Measurements from ENCODE around the gene NADK2. TPM values are rescaled to one million over a fixed set of nuclear protein-coding genes. Genes with fewer than 3 reads are reported as not detected.

NADK2 gene
- total and polyA plus RNA-seq, 2 donors (not counting 3 experiments of a cell fraction or from before 2014, with no cell fraction given) = 4.0 to 20.3 TPM

GRCh38 chr5:36222620-36223019, 19.1 kb downstream of the NADK2 start:
- DNase-seq (ENCODE audit: low read depth, low spot score) (no peak), FAIRE-seq (no peak)
- CTCF ChIA-PET = interaction anchor here (1.0 to 1.5 kb wide), 2 partner anchors 19 to 44 kb away, joined by 3 to 6 read pairs; partner anchors contain the start of gene NADK2
- Histone ChIP-seq H4K20me1 (replicated peaks; ENCODE audit: control insufficient read depth, extremely low read depth, insufficient read depth, low read length) (no peaks in the 10 kb centered on the region), H3K4me3 (replicated peaks in 1 of 3; ENCODE audit: insufficient read depth in 1 of 3, low read depth in 1 of 3, low read length in 3 of 3) (no peak overlapping the region), H3K4me2 (ENCODE audit: insufficient read depth, low read length) (no peak overlapping the region), H3K27ac (ENCODE audit: insufficient read depth, low read depth, low read length) (no peak overlapping the region), H3K9ac (replicated peaks; ENCODE audit: extremely low read depth, insufficient read depth, low read length) (no peak overlapping the region), H3K9me1 (replicated peaks; ENCODE audit: control insufficient read depth, extremely low read depth, insufficient read depth, low read length) (no peaks in the 10 kb centered on the region), H2AFZ (ENCODE audit: low read depth, low read length) (no peak overlapping the region), H3K4me1 (ENCODE audit: control insufficient read depth, extremely low read depth, insufficient read depth, low read length) (no peaks in the 10 kb centered on the region), H3K79me2 (ENCODE audit: control insufficient read depth, insufficient read depth, low read length) (no peaks in the 10 kb centered on the region), H3K9me3 (replicated peaks; ENCODE audit: control insufficient read depth, insufficient read depth, low read length) (no peaks in the 10 kb centered on the region), H3K36me3 (ENCODE audit: control insufficient read depth in 2 of 2, extremely low read depth in 1 of 2, insufficient read depth in 2 of 2, low read length in 2 of 2) (no peaks in the 10 kb centered on the region), H3K27me3 (ENCODE audit: control insufficient read depth in 2 of 2, insufficient read depth in 2 of 2, low read length in 2 of 2) (no peaks in the 10 kb centered on the region)
- intact Hi-C loops (cut with micrococcal nuclease) (no loop called here), dilution Hi-C loops (cut with MboI; ENCODE audit: extremely low pct_ligation_motif_present, low sequenced_read_pairs) (no loop called here)
- TF ChIP-seq GATA2 (IDR thresholded peaks at IDR 0.05; ENCODE audit: insufficient read depth, insufficient read length, low read depth, low read length) = no peak
- TF ChIP-seq CTCF (IDR thresholded peaks at IDR 0.05; ENCODE audit: extremely low read depth in 1 of 2, insufficient read depth in 1 of 2, low read depth in 1 of 2, low read length in 2 of 2) = no peak
- TF ChIP-seq MAX (IDR thresholded peaks at IDR 0.05; ENCODE audit: insufficient read depth, insufficient read length) = no peak
- TF ChIP-seq POLR2A (IDR thresholded peaks at IDR 0.05; ENCODE audit: low read depth, low read length) = no peak
- no peak for TF ChIP-seq EZH2 (IDR thresholded peaks at IDR 0.05; ENCODE audit: borderline replicate concordance, low read depth, low read length, severe bottlenecking)
- TF ChIP-seq FOS (IDR thresholded peaks at IDR 0.05; ENCODE audit: borderline replicate concordance, insufficient read depth, low read length) = no peak
- no peak for TF ChIP-seq JUN (IDR thresholded peaks at IDR 0.05; ENCODE audit: borderline replicate concordance, insufficient read depth, insufficient read length, low read depth)
- TF ChIP-seq MYC (IDR thresholded peaks at IDR 0.05; ENCODE audit: low read depth, low read length) = no peak
- TF ChIP-seq POLR2AphosphoS5 (IDR thresholded peaks at IDR 0.05; ENCODE audit: insufficient read depth, low read depth, low read length) = no peak
- BruUV-seq (replicated peaks) = no TSS peak
- POLR2A ChIA-PET = no interaction called here

Data from endothelial cell of umbilical vein (primary cell).